HL-60 (cell line): ENCODE data around the gene SLC25A41.

Experiments used
- DNase-seq, 2 experiments: peaks; one replicate each; pipeline ENCODE4 v3.0.0-alpha.2; 2010 to 2020; ENCODE audit warnings: low read depth in 1 of 2, low spot score in 1 of 2
- H3K27ac ChIP-seq: fragments of 250-450 bp; sonication (Bioruptor Pico); replicated peaks from 2 replicates; pipeline ENCODE4 v1.5.1; 2020; ENCODE audit warnings: mild to moderate bottlenecking, moderate library complexity
- H3K27me3 ChIP-seq: fragments of 250-450 bp; sonication (Bioruptor Pico); 2 replicates; pipeline ENCODE4 v1.5.1; 2021; ENCODE audit warnings: mild to moderate bottlenecking, moderate library complexity; ENCODE audit not compliant: insufficient read depth, poor library complexity, severe bottlenecking
- H3K4me3 ChIP-seq: replicated peaks from 2 replicates; pipeline ENCODE4 v1.5.1; 2011; ENCODE audit warnings: mild to moderate bottlenecking, control low read depth, low read length; ENCODE audit not compliant: insufficient read depth
- CTCF ChIP-seq: IDR thresholded peaks from one replicate; pipeline ENCODE4 v1.5.1; 2011; ENCODE audit warnings: low read length, control low read depth, inconsistent platforms; ENCODE audit not compliant: insufficient read depth
- GABPA ChIP-seq: IDR thresholded peaks from 2 replicates; pipeline ENCODE4 v1.6.1; 2012; ENCODE audit warnings: low read depth
- POLR2AphosphoS5 ChIP-seq: IDR thresholded peaks from 2 replicates; pipeline ENCODE4 v1.6.1; 2012; ENCODE audit warnings: low read depth
- SPI1 ChIP-seq: IDR thresholded peaks from 2 replicates; pipeline ENCODE4 v1.6.1; 2012; ENCODE audit warnings: low read depth, mild to moderate bottlenecking, borderline replicate concordance
- TF ChIP-seq, protein P1 (sequence below): IDR thresholded peaks from 2 replicates; pipeline ENCODE4 v1.6.1; 2012; ENCODE audit warnings: low read depth; ENCODE audit not compliant: insufficient replicate concordance

SLC25A41 gene

GRCh38 chr19:6473647-6474046 is 40.1 kb upstream of the SLC25A41 start:
- TF ChIP-seq, protein P1, sequence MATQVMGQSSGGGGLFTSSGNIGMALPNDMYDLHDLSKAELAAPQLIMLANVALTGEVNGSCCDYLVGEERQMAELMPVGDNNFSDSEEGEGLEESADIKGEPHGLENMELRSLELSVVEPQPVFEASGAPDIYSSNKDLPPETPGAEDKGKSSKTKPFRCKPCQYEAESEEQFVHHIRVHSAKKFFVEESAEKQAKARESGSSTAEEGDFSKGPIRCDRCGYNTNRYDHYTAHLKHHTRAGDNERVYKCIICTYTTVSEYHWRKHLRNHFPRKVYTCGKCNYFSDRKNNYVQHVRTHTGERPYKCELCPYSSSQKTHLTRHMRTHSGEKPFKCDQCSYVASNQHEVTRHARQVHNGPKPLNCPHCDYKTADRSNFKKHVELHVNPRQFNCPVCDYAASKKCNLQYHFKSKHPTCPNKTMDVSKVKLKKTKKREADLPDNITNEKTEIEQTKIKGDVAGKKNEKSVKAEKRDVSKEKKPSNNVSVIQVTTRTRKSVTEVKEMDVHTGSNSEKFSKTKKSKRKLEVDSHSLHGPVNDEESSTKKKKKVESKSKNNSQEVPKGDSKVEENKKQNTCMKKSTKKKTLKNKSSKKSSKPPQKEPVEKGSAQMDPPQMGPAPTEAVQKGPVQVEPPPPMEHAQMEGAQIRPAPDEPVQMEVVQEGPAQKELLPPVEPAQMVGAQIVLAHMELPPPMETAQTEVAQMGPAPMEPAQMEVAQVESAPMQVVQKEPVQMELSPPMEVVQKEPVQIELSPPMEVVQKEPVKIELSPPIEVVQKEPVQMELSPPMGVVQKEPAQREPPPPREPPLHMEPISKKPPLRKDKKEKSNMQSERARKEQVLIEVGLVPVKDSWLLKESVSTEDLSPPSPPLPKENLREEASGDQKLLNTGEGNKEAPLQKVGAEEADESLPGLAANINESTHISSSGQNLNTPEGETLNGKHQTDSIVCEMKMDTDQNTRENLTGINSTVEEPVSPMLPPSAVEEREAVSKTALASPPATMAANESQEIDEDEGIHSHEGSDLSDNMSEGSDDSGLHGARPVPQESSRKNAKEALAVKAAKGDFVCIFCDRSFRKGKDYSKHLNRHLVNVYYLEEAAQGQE = no peak
- TF ChIP-seq POLR2AphosphoS5 = no peak
- no peak for TF ChIP-seq CTCF
- no peak for TF ChIP-seq SPI1
- no peak for TF ChIP-seq GABPA
- Histone ChIP-seq H3K27ac (no peak overlapping the region), H3K4me3 (no peak overlapping the region), H3K27me3 (no peaks in the 10 kb centered on the region)
- DNase-seq = no peak

GRCh38 chr19:6472713-6473112 is 39.1 kb upstream of the SLC25A41 start:
- H3K27ac ChIP-seq = no peak overlapping the region
- no peak for DNase-seq
- no peak overlapping the region for H3K4me3 ChIP-seq
- TF ChIP-seq CTCF = no peak
- TF ChIP-seq GABPA = no peak
- TF ChIP-seq POLR2AphosphoS5 = no peak
- TF ChIP-seq, protein P1 = no peak
- no peak for TF ChIP-seq SPI1
- no peaks in the 10 kb centered on the region for H3K27me3 ChIP-seq

DNA sequence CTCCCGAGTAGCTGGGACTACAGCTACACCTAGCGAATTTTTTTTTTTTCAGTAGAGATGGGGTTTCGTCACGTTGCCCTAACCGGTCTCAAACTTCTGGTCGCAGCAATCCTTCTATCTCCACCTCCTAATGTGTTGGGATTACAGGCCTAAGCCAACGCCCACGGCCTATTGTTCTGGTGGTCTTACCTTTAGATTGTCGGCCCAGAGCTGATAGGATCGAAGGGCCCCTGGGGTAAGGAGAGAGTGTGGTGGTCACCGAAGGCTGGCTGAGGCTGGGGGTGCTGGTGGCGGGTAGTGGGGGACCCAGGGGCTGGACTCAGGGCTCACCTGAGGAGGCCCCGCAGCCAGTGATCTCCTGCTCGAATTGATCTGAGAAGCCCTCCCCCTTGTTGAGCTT is 37.5 kb upstream of the SLC25A41 start:
- H3K27me3 ChIP-seq = no peaks in the 10 kb centered on the region
- no peak overlapping the region for H3K4me3 ChIP-seq
- TF ChIP-seq GABPA (no peak), CTCF (no peak), POLR2AphosphoS5 (no peak), SPI1 (no peak)
- TF ChIP-seq, protein P1 = no peak
- H3K27ac ChIP-seq = no peak overlapping the region
- no peak for DNase-seq
